HEK293 (cell line): Measurements from ENCODE around the gene PMF1.

Source experiments
- CTCF ChIA-PET: fragments of 350-600 bp; formaldehyde crosslinking; extraction: SDS; loops from one replicate; lab custom pipeline; 2021; ENCODE audit warnings: antibody characterized with exemption; lab: Yijun Ruan, JAX
- POLR2A ChIA-PET: fragments of 300-600 bp; formaldehyde crosslinking; extraction: SDS; loops from one replicate; lab custom pipeline; 2020; ENCODE audit warnings: antibody characterized with exemption, inconsistent platforms; lab: Yijun Ruan, JAX
- H3K27ac ChIP-seq: fragments of 200-500 bp; sonication (Bioruptor generic); 2 replicates; pipeline ENCODE4 v1.5.1; 2014; ENCODE audit warnings: low read depth, low read length, control low read depth, inconsistent platforms; ENCODE audit errors: extremely low read depth
- H3K36me3 ChIP-seq, 2 experiments: fragments of 200-500 bp in 1 of 2; sonication (Bioruptor generic) in 1 of 2; 1 replicate in 1 of 2; 2 replicates in 1 of 2; pipeline ENCODE4 v1.5.1; 2014 to 2017; ENCODE audit warnings: inconsistent platforms in 2 of 2, low read length in 2 of 2; ENCODE audit not compliant: control insufficient read depth in 2 of 2, insufficient read depth in 1 of 2
- H3K4me1 ChIP-seq: fragments of 200-500 bp; sonication (Bioruptor generic); 2 replicates; pipeline ENCODE4 v1.5.1; 2014; ENCODE audit warnings: mild to moderate bottlenecking, low read length, inconsistent platforms; ENCODE audit not compliant: control insufficient read depth, insufficient read depth
- H3K4me3 ChIP-seq: 2 replicates; pipeline ENCODE4 v1.5.1; 2011; ENCODE audit warnings: low read depth, mild to moderate bottlenecking, control low read depth, low read length, moderate library complexity
- H3K9me3 ChIP-seq: fragments of 200-500 bp; sonication (Bioruptor generic); 2 replicates; pipeline ENCODE4 v1.5.1; 2014; ENCODE audit warnings: low read depth, low read length, inconsistent platforms; ENCODE audit not compliant: control insufficient read depth, insufficient read depth
- EGR2 ChIP-seq: fragments of 450-650 bp; formaldehyde crosslinking; IDR thresholded peaks from 2 replicates; pipeline ENCODE4 v1.5.1; 2016; ENCODE audit warnings: low read depth, missing biosample characterization, missing genetic modification characterization
- GLI2 ChIP-seq: fragments of 450-650 bp; formaldehyde crosslinking; IDR thresholded peaks from 2 replicates; pipeline ENCODE4; 2017; ENCODE audit warnings: missing biosample characterization, missing genetic modification characterization, low read depth, borderline replicate concordance
- GLIS1 ChIP-seq: fragments of 450-650 bp; formaldehyde crosslinking; IDR thresholded peaks from 2 replicates; pipeline ENCODE4 v1.5.1; 2016; ENCODE audit warnings: missing biosample characterization, missing genetic modification characterization
- PRDM4 ChIP-seq: fragments of 450-650 bp; formaldehyde crosslinking; IDR thresholded peaks from 2 replicates; pipeline ENCODE4 v1.5.1; 2017; ENCODE audit warnings: missing biosample characterization, missing genetic modification characterization
- SP7 ChIP-seq: fragments of 450-650 bp; formaldehyde crosslinking; IDR thresholded peaks from 2 replicates; pipeline ENCODE4 v1.5.1; 2016; ENCODE audit warnings: missing biosample characterization, missing genetic modification characterization
- TRIM28 ChIP-seq: IDR thresholded peaks from 2 replicates; pipeline ENCODE4 v1.6.1; 2011; ENCODE audit warnings: low read length, control low read depth, borderline replicate concordance
- ZFP69B ChIP-seq: fragments of 450-650 bp; formaldehyde crosslinking; IDR thresholded peaks from 2 replicates; pipeline ENCODE4 v1.5.1; 2016; ENCODE audit warnings: missing biosample characterization, missing genetic modification characterization
- ZNF19 ChIP-seq: fragments of 450-650 bp; formaldehyde crosslinking; IDR thresholded peaks from 2 replicates; pipeline ENCODE4; 2016; ENCODE audit warnings: missing biosample characterization, missing genetic modification characterization, low read depth
- ZNF280D ChIP-seq: fragments of 450-650 bp; formaldehyde crosslinking; IDR thresholded peaks from 2 replicates; pipeline ENCODE4 v1.5.1; 2016; ENCODE audit warnings: missing biosample characterization, missing genetic modification characterization
- ZNF341 ChIP-seq: fragments of 450-650 bp; formaldehyde crosslinking; IDR thresholded peaks from 2 replicates; pipeline ENCODE4; 2016; ENCODE audit warnings: low read depth, missing biosample characterization, missing genetic modification characterization
- ZNF488 ChIP-seq: fragments of 450-650 bp; formaldehyde crosslinking; IDR thresholded peaks from 2 replicates; pipeline ENCODE4 v1.5.1; 2016; ENCODE audit warnings: missing biosample characterization, missing genetic modification characterization
- ZNF571 ChIP-seq: fragments of 450-650 bp; formaldehyde crosslinking; IDR thresholded peaks from 2 replicates; pipeline ENCODE4 v1.5.0; 2017; ENCODE audit warnings: missing biosample characterization, missing genetic modification characterization
- ZNF596 ChIP-seq: fragments of 450-650 bp; IDR thresholded peaks from 2 replicates; pipeline ENCODE4 v1.5.0; 2018; ENCODE audit warnings: missing biosample characterization, mild to moderate bottlenecking, missing genetic modification characterization, moderate library complexity
- ZNF664 ChIP-seq: fragments of 450-650 bp; formaldehyde crosslinking; IDR thresholded peaks from 2 replicates; pipeline ENCODE4 v1.5.1; 2016; ENCODE audit warnings: missing biosample characterization, missing genetic modification characterization
- ZNF701 ChIP-seq: fragments of 450-650 bp; formaldehyde crosslinking; IDR thresholded peaks from 2 replicates; pipeline ENCODE4 v1.5.1; 2016; ENCODE audit warnings: missing biosample characterization, missing genetic modification characterization
- ZNF76 ChIP-seq: fragments of 450-650 bp; formaldehyde crosslinking; IDR thresholded peaks from 2 replicates; pipeline ENCODE4; 2016; ENCODE audit warnings: low read depth, missing biosample characterization, missing genetic modification characterization, borderline replicate concordance
- ZNF792 ChIP-seq: fragments of 450-650 bp; formaldehyde crosslinking; IDR thresholded peaks from 2 replicates; pipeline ENCODE4 v1.5.1; 2016; ENCODE audit warnings: missing biosample characterization, missing genetic modification characterization
- ZNF830 ChIP-seq: fragments of 450-650 bp; IDR thresholded peaks from 2 replicates; pipeline ENCODE4 v1.5.0; 2018; ENCODE audit warnings: missing biosample characterization, missing genetic modification characterization, low read depth, mild to moderate bottlenecking, moderate library complexity

The PMF1 gene

GRCh38 chr1:156165083-156165482 lies 47.7 kb upstream of the PMF1 start:
- H3K9me3 ChIP-seq = no peaks in the 10 kb centered on the region
- no peak for TF ChIP-seq ZNF19 (tag by site-specific recombination)
- TF ChIP-seq ZNF701 (tag by site-specific recombination) = no peak
- TF ChIP-seq ZFP69B = no peak
- TF ChIP-seq ZNF488 (tag by site-specific recombination) = no peak
- TF ChIP-seq TRIM28 = no peak
- no peak for TF ChIP-seq ZNF596 (tag by site-specific recombination)
- TF ChIP-seq ZNF792 (tag by site-specific recombination) = no peak
- TF ChIP-seq SP7 = no peak
- H3K4me3 ChIP-seq = no peak overlapping the region
- no peak overlapping the region for H3K27ac ChIP-seq
- CTCF ChIA-PET = interaction anchor here (0.7 kb wide), 3 partner anchors 35 to 1013 kb away, joined by 3 read pairs; no protein-coding TSS in a partner anchor
- POLR2A ChIA-PET = interaction anchor here (0.6 to 1.1 kb wide), 2 partner anchors 29 to 211 kb away, joined by 3 to 4 read pairs; partner anchors contain the start of gene SLC25A44
- no peaks in the 10 kb centered on the region for H3K36me3 ChIP-seq
- H3K4me1 ChIP-seq = no peaks in the 10 kb centered on the region

GRCh38 chr1:156167536-156167935 lies 45.3 kb upstream of the PMF1 start:
- TF ChIP-seq PRDM4 (tag by site-specific recombination) (no peak), ZNF830 (tag by site-specific recombination) (no peak), GLIS1 (tag by site-specific recombination) (no peak), EGR2 (no peak), ZNF280D (tag by site-specific recombination) (0 out of 2 replicates have a peak, but pooled peaks have one; percentile 29)
- TF ChIP-seq, all 188 proteins: peak for 1
- H3K36me3 ChIP-seq = no peaks in the 10 kb centered on the region
- no peaks in the 10 kb centered on the region for H3K9me3 ChIP-seq
- H3K4me3 ChIP-seq = no peak overlapping the region
- ChIA-PET POLR2A (interaction anchor here (0.7 kb wide), 1 partner anchor 45 kb away, joined by 3 read pairs; the partner anchor contains the start of gene PMF1), CTCF (no interaction called here)
- no peak overlapping the region for H3K27ac ChIP-seq
- no peaks in the 10 kb centered on the region for H3K4me1 ChIP-seq

- H3K27ac ChIP-seq = no peak overlapping the region
- no peaks in the 10 kb centered on the region for H3K4me1 ChIP-seq
- ChIA-PET POLR2A (interaction anchor here (0.6 kb wide), 2 partner anchors 42 to 400 kb away, joined by 3 read pairs; no protein-coding TSS in a partner anchor), CTCF (interaction anchor here (0.5 to 1.4 kb wide), 9 partner anchors 12 to 211 kb away, joined by 3 to 7 read pairs (median 3); no protein-coding TSS in a partner anchor)
- TF ChIP-seq ZNF341 (tag by site-specific recombination) (peak; percentile 37; the same call in 1 of the 2 replicates), GLI2 (tag by site-specific recombination) (no peak), ZNF76 (no peak), ZNF664 (tag by site-specific recombination) (peak; percentile 89), ZNF571 (no peak)
- no peaks in the 10 kb centered on the region for H3K36me3 ChIP-seq
- no peaks in the 10 kb centered on the region for H3K9me3 ChIP-seq
- no peak overlapping the region for H3K4me3 ChIP-seq
Observed at GRCh38 chr1:156172696-156173470, 39.9 kb upstream of the PMF1 start.
